ENCODE results near the gene TMEM132C. TPM values are rescaled to one million over a fixed set of nuclear protein-coding genes. Genes with fewer than 3 reads are reported as not detected.

TMEM132C gene
- total RNA-seq, 2 experiments from 2014 or later: not detected

- Mint-ChIP-seq H3K27me3 (no peaks in the 10 kb centered on the region), H3K4me3 (no peak overlapping the region), H3K4me1 (ENCODE audit: low read depth) (no peaks in the 10 kb centered on the region), H3K9me3 (peaks cover 3% of the 10 kb centered on the region), H3K36me3 (no peaks in the 10 kb centered on the region), H3K27ac (no peak overlapping the region)
- intact Hi-C loops (cut with micrococcal nuclease): no loop called here
- POLR2A ChIA-PET: no interaction called here
- no peak for DNase-seq
- CTCF ChIA-PET: no interaction called here
Observed at GRCh38 chr12:128402486-128403243, 135.7 kb downstream of the TMEM132C start.

GRCh38 chr12:128408669-128409068 is 141.7 kb downstream of the TMEM132C start:
- CTCF ChIA-PET: no interaction called here
- POLR2A ChIA-PET: no interaction called here
- no peak for DNase-seq
- Mint-ChIP-seq H3K27me3 (no peaks in the 10 kb centered on the region), H3K4me3 (no peak overlapping the region), H3K4me1 (ENCODE audit: low read depth) (no peaks in the 10 kb centered on the region), H3K36me3 (no peaks in the 10 kb centered on the region), H3K9me3 (peaks cover 6% of the 10 kb centered on the region), H3K27ac (no peak overlapping the region)
- intact Hi-C loops (cut with micrococcal nuclease): no loop called here

- no peaks in the 10 kb centered on the region for H3K27me3 Mint-ChIP-seq
- ChIA-PET POLR2A (no interaction called here), CTCF (no interaction called here)
- H3K4me1 Mint-ChIP-seq (ENCODE audit: low read depth): no peaks in the 10 kb centered on the region
- H3K27ac Mint-ChIP-seq: no peak overlapping the region
- H3K36me3 Mint-ChIP-seq: no peaks in the 10 kb centered on the region
- no peak for DNase-seq
- H3K9me3 Mint-ChIP-seq: peaks cover 7% of the 10 kb centered on the region
- no peak overlapping the region for H3K4me3 Mint-ChIP-seq
- intact Hi-C loops (cut with micrococcal nuclease): no loop called here
Observed at GRCh38 chr12:128415036-128415560, 148.1 kb downstream of the TMEM132C start.

GRCh38 chr12:128418944-128419343 is 152.0 kb downstream of the TMEM132C start:
- ChIA-PET CTCF (no interaction called here), POLR2A (no interaction called here)
- H3K27ac Mint-ChIP-seq: no peak overlapping the region
- no peaks in the 10 kb centered on the region for H3K36me3 Mint-ChIP-seq
- peaks cover 9% of the 10 kb centered on the region for H3K9me3 Mint-ChIP-seq
- H3K27me3 Mint-ChIP-seq: no peaks in the 10 kb centered on the region
- intact Hi-C loops (cut with micrococcal nuclease): no loop called here
- DNase-seq: no peak
- H3K4me3 Mint-ChIP-seq: no peak overlapping the region
- H3K4me1 Mint-ChIP-seq (ENCODE audit: low read depth): no peaks in the 10 kb centered on the region

GRCh38 chr12:128420163-128420562 is 153.2 kb downstream of the TMEM132C start:
- intact Hi-C loops (cut with micrococcal nuclease): no loop called here
- no peak for DNase-seq
- Mint-ChIP-seq H3K27me3 (no peaks in the 10 kb centered on the region), H3K36me3 (no peaks in the 10 kb centered on the region), H3K27ac (no peak overlapping the region), H3K4me1 (ENCODE audit: low read depth) (no peaks in the 10 kb centered on the region), H3K4me3 (no peak overlapping the region), H3K9me3 (peaks cover 15% of the 10 kb centered on the region)
- POLR2A ChIA-PET: no interaction called here
- CTCF ChIA-PET: no interaction called here

- no peaks in the 10 kb centered on the region for H3K4me1 Mint-ChIP-seq (ENCODE audit: low read depth)
- no peak overlapping the region for H3K4me3 Mint-ChIP-seq
- H3K36me3 Mint-ChIP-seq: no peaks in the 10 kb centered on the region
- peaks cover 17% of the 10 kb centered on the region for H3K9me3 Mint-ChIP-seq
- no peak for DNase-seq
- H3K27me3 Mint-ChIP-seq: no peaks in the 10 kb centered on the region
- CTCF ChIA-PET: no interaction called here
- intact Hi-C loops (cut with micrococcal nuclease): no loop called here
- POLR2A ChIA-PET: no interaction called here
- H3K27ac Mint-ChIP-seq: no peak overlapping the region
Observed at GRCh38 chr12:128421375-128421774, 154.4 kb downstream of the TMEM132C start.

- Mint-ChIP-seq H3K27me3 (no peaks in the 10 kb centered on the region), H3K27ac (no peak overlapping the region), H3K36me3 (no peaks in the 10 kb centered on the region), H3K9me3 (peaks cover 17% of the 10 kb centered on the region), H3K4me1 (ENCODE audit: low read depth) (no peaks in the 10 kb centered on the region), H3K4me3 (no peak overlapping the region)
- intact Hi-C loops (cut with micrococcal nuclease): no loop called here
- CTCF ChIA-PET: no interaction called here
- POLR2A ChIA-PET: no interaction called here
- no peak for DNase-seq
Observed at GRCh38 chr12:128423205-128423604, 156.2 kb downstream of the TMEM132C start.

GRCh38 chr12:128424931-128425431 is 158.0 kb downstream of the TMEM132C start:
- ChIA-PET CTCF (no interaction called here), POLR2A (no interaction called here)
- Mint-ChIP-seq H3K27ac (no peak overlapping the region), H3K9me3 (peaks cover 19% of the 10 kb centered on the region), H3K36me3 (no peaks in the 10 kb centered on the region), H3K4me1 (ENCODE audit: low read depth) (no peaks in the 10 kb centered on the region), H3K4me3 (no peak overlapping the region), H3K27me3 (no peaks in the 10 kb centered on the region)
- intact Hi-C loops (cut with micrococcal nuclease): no loop called here
- DNase-seq: no peak

- POLR2A ChIA-PET: no interaction called here
- peaks cover 14% of the 10 kb centered on the region for H3K9me3 Mint-ChIP-seq
- no peak for DNase-seq
Observed at GRCh38 chr12:128425666-128426331, 158.8 kb downstream of the TMEM132C start.

GRCh38 chr12:128426511-128426910 is 159.5 kb downstream of the TMEM132C start:
- H3K4me3 Mint-ChIP-seq: no peak overlapping the region
- H3K4me1 Mint-ChIP-seq (ENCODE audit: low read depth): no peaks in the 10 kb centered on the region
- ChIA-PET CTCF (no interaction called here), POLR2A (no interaction called here)
- no peaks in the 10 kb centered on the region for H3K36me3 Mint-ChIP-seq
- intact Hi-C loops (cut with micrococcal nuclease): no loop called here
- peaks cover 14% of the 10 kb centered on the region for H3K9me3 Mint-ChIP-seq
- H3K27ac Mint-ChIP-seq: no peak overlapping the region
- DNase-seq: no peak
- H3K27me3 Mint-ChIP-seq: no peaks in the 10 kb centered on the region

More at GRCh38 chr12:128425666-128426331, 158.8 kb downstream of the TMEM132C start:
- Mint-ChIP-seq H3K4me3 (no peak overlapping the region), H3K36me3 (no peaks in the 10 kb centered on the region), H3K27me3 (no peaks in the 10 kb centered on the region), H3K4me1 (ENCODE audit: low read depth) (no peaks in the 10 kb centered on the region), H3K27ac (no peak overlapping the region)
- intact Hi-C loops (cut with micrococcal nuclease): no loop called here
- CTCF ChIA-PET: no interaction called here

GRCh38 chr12:128439796-128440195 is 172.8 kb downstream of the TMEM132C start:
- no peak overlapping the region for H3K27ac Mint-ChIP-seq
- no peaks in the 10 kb centered on the region for H3K36me3 Mint-ChIP-seq
- H3K9me3 Mint-ChIP-seq: peaks cover 7% of the 10 kb centered on the region
- intact Hi-C loops (cut with micrococcal nuclease): no loop called here
- POLR2A ChIA-PET: no interaction called here
- no peak for DNase-seq
- H3K4me1 Mint-ChIP-seq (ENCODE audit: low read depth): no peaks in the 10 kb centered on the region
- CTCF ChIA-PET: no interaction called here
- no peaks in the 10 kb centered on the region for H3K27me3 Mint-ChIP-seq
- no peak overlapping the region for H3K4me3 Mint-ChIP-seq

- no peaks in the 10 kb centered on the region for H3K27me3 Mint-ChIP-seq
- H3K9me3 Mint-ChIP-seq: peaks cover 2% of the 10 kb centered on the region
- no peak overlapping the region for H3K27ac Mint-ChIP-seq
- H3K36me3 Mint-ChIP-seq: no peaks in the 10 kb centered on the region
- no peak overlapping the region for H3K4me3 Mint-ChIP-seq
- H3K4me1 Mint-ChIP-seq (ENCODE audit: low read depth): no peaks in the 10 kb centered on the region
- intact Hi-C loops (cut with micrococcal nuclease): no loop called here
- ChIA-PET CTCF (no interaction called here), POLR2A (no interaction called here)
- no peak for DNase-seq
Observed at GRCh38 chr12:128442096-128442495, 175.1 kb downstream of the TMEM132C start.

GRCh38 chr12:128444598-128444997 is 177.6 kb downstream of the TMEM132C start:
- no peaks in the 10 kb centered on the region for H3K9me3 Mint-ChIP-seq
- H3K4me1 Mint-ChIP-seq (ENCODE audit: low read depth): no peaks in the 10 kb centered on the region
- H3K4me3 Mint-ChIP-seq: no peak overlapping the region
- H3K36me3 Mint-ChIP-seq: no peaks in the 10 kb centered on the region
- ChIA-PET CTCF (no interaction called here), POLR2A (no interaction called here)
- DNase-seq: no peak
- no peak overlapping the region for H3K27ac Mint-ChIP-seq
- H3K27me3 Mint-ChIP-seq: no peaks in the 10 kb centered on the region
- intact Hi-C loops (cut with micrococcal nuclease): no loop called here
